Fibroblast of skin of abdomen (primary cell): ENCODE data around the gene SYNE2. TPM values are rescaled to one million over a fixed set of nuclear protein-coding genes. Genes with fewer than 3 reads are reported as not detected.
A peak's percentile ranks its signal among the peaks of the same experiment; 100 is the strongest.
"Not testable (repeated sequence)": the region's sequence is repeated elsewhere in the genome, so short reads cannot be mapped to it uniquely, and the experiment has no call there.

Experiments
- DNase-seq: peaks from one replicate; pipeline ENCODE4 v3.0.0-alpha.2; 2013
- polyA plus RNA-seq, 2 experiments: library from polyadenylated mRNA; unstranded; fragments of 120-200 nt; gene quantifications; one replicate each; pipeline ENCODE4 v1.2.1, GENCODE V29; 2013; ENCODE audit not compliant: insufficient read length in 2 of 2

SYNE2 gene
- polyA plus RNA-seq (2013, experiment 1 of 2; ENCODE audit: insufficient read length) = 7.9 TPM
- 7.6 TPM for polyA plus RNA-seq (2013, experiment 2 of 2; ENCODE audit: insufficient read length)

- peak; percentile 66 for DNase-seq
These were observed at the start of gene SYNE2 for GRCh38 chr14:63852817-63853731. Gene SYNE2, plus strand, starts transcription at chr14:63853004. Its CDS starts 56,145 bp downstream, at chr14:63909149.

GRCh38 chr14:63803221-63803791 lies 49.5 kb upstream of the SYNE2 start:
- not testable (repeated sequence) for DNase-seq

- not testable (repeated sequence) for DNase-seq
These were observed 46.7 kb upstream of the SYNE2 start for GRCh38 chr14:63806064-63806463.

- DNase-seq = not testable (repeated sequence)
These were observed 41.1 kb upstream of the SYNE2 start for GRCh38 chr14:63811692-63812091.

GRCh38 chr14:63833728-63834127 lies 19.1 kb upstream of the SYNE2 start:
- DNase-seq = no peak

GRCh38 chr14:63840981-63841380 lies 11.8 kb upstream of the SYNE2 start:
- no peak for DNase-seq

GRCh38 chr14:63843796-63844195 lies 9.0 kb upstream of the SYNE2 start:
- DNase-seq = no peak

GRCh38 chr14:63848890-63849289 lies 3.9 kb upstream of the SYNE2 start:
- no peak for DNase-seq

- peak; percentile 4 for DNase-seq
These were observed 460 bp upstream of the SYNE2 start for GRCh38 chr14:63852271-63852816.

GRCh38 chr14:63853831-63854293 lies 1.1 kb downstream of the SYNE2 start:
- DNase-seq = peak; percentile 28

- DNase-seq = no peak
These were observed 1.5 kb downstream of the SYNE2 start for GRCh38 chr14:63854330-63854729.

- no peak for DNase-seq
These were observed 2.5 kb downstream of the SYNE2 start for GRCh38 chr14:63855281-63855680.

GRCh38 chr14:63857466-63858030 lies 4.7 kb downstream of the SYNE2 start:
- DNase-seq = no peak

GRCh38 chr14:63860146-63860545 lies 7.3 kb downstream of the SYNE2 start:
- no peak for DNase-seq

GRCh38 chr14:63862163-63862562 lies 9.4 kb downstream of the SYNE2 start:
- DNase-seq = no peak

- DNase-seq = no peak
These were observed 10.2 kb downstream of the SYNE2 start for GRCh38 chr14:63863004-63863403.

GRCh38 chr14:63864775-63865174 lies 12.0 kb downstream of the SYNE2 start:
- not testable (repeated sequence) for DNase-seq

- DNase-seq = no peak
These were observed 15.4 kb downstream of the SYNE2 start for GRCh38 chr14:63867933-63868921.

GRCh38 chr14:63869940-63870752 lies 17.3 kb downstream of the SYNE2 start:
- DNase-seq = not testable (repeated sequence)

- DNase-seq = not testable (repeated sequence)
These were observed 17.9 kb downstream of the SYNE2 start for GRCh38 chr14:63870753-63871037.

GRCh38 chr14:63874223-63874622 lies 21.4 kb downstream of the SYNE2 start:
- no peak for DNase-seq
